Measurements from ENCODE around the gene EML4.

DNA sequence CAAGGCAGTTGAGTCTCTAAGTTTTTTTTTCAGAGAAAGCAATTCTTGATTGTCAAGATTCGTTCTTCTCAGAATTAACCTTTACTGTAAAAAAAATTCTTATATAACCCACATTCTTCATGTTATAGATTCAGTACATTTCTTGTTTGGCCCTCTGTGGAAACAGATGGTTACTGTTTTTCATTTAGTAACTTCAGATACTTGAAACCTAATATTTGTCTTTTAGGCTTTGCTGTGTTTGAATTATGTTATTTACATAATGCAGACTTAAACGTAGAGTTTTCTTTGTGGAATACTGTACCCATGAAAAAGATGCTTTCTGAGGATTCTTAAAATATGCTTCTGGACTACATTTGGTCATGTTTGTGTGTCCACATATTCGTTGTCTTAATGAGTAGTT, 48.2 kb downstream of the EML4 start:
- TF ChIP-seq, protein P1, sequence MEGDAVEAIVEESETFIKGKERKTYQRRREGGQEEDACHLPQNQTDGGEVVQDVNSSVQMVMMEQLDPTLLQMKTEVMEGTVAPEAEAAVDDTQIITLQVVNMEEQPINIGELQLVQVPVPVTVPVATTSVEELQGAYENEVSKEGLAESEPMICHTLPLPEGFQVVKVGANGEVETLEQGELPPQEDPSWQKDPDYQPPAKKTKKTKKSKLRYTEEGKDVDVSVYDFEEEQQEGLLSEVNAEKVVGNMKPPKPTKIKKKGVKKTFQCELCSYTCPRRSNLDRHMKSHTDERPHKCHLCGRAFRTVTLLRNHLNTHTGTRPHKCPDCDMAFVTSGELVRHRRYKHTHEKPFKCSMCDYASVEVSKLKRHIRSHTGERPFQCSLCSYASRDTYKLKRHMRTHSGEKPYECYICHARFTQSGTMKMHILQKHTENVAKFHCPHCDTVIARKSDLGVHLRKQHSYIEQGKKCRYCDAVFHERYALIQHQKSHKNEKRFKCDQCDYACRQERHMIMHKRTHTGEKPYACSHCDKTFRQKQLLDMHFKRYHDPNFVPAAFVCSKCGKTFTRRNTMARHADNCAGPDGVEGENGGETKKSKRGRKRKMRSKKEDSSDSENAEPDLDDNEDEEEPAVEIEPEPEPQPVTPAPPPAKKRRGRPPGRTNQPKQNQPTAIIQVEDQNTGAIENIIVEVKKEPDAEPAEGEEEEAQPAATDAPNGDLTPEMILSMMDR (IDR thresholded peaks at IDR 0.05 in 8 of 11, conservative IDR thresholded peaks at IDR 0.05 in 3 of 11) = no peak
- no peak for TF ChIP-seq POLR2A (IDR thresholded peaks at IDR 0.05)

Measured in spleen (tissue), 7 donors.